ENCODE data around the gene EPB41L4B.

GRCh38 chr9:109341561-109341960 lies 20.7 kb upstream of the EPB41L4B start:
- TF ChIP-seq POLR2A (IDR thresholded peaks at IDR 0.05; ENCODE audit: low read depth, low read length) (no peak), POLR2AphosphoS5 (IDR thresholded peaks at IDR 0.05; ENCODE audit: low read depth, low read length) (no peak), TAF1 (IDR thresholded peaks at IDR 0.05; ENCODE audit: low read depth, low read length) (no peak), PAX5 (IDR thresholded peaks at IDR 0.05; ENCODE audit: insufficient read depth, low read length, severe bottlenecking) (no peak)

Data from GM12891 (cell line).